ENCODE data around the gene SLC66A3.

SLC66A3 gene

GRCh38 chr2:11156396-11157075 lies 1.3 kb downstream of the SLC66A3 start:
- Histone ChIP-seq H3K4me3 (peak overlapping the region; percentile 68 to 77), H3K9me3 (no peaks in the 10 kb centered on the region), H3K4me1 (peaks cover 0 to 26% (median 19%) of the 10 kb centered on the region in 4 donors), H3K27ac (no peak overlapping the region), H3K27me3 (no peaks in the 10 kb centered on the region), H3K36me3 (peaks cover 1 to 8% (median 6%) of the 10 kb centered on the region in 3 donors)
- DNase-seq: no peak
- intact Hi-C loops (cut with DNase I; ENCODE audit: low total_unique reads): loop anchor here (10.0 kb wide), 1 partner anchor 712 kb away; the partner anchor contains the start of gene ODC1
- TF ChIP-seq, protein P1, sequence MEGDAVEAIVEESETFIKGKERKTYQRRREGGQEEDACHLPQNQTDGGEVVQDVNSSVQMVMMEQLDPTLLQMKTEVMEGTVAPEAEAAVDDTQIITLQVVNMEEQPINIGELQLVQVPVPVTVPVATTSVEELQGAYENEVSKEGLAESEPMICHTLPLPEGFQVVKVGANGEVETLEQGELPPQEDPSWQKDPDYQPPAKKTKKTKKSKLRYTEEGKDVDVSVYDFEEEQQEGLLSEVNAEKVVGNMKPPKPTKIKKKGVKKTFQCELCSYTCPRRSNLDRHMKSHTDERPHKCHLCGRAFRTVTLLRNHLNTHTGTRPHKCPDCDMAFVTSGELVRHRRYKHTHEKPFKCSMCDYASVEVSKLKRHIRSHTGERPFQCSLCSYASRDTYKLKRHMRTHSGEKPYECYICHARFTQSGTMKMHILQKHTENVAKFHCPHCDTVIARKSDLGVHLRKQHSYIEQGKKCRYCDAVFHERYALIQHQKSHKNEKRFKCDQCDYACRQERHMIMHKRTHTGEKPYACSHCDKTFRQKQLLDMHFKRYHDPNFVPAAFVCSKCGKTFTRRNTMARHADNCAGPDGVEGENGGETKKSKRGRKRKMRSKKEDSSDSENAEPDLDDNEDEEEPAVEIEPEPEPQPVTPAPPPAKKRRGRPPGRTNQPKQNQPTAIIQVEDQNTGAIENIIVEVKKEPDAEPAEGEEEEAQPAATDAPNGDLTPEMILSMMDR (IDR thresholded peaks at IDR 0.05): no peak

DNA sequence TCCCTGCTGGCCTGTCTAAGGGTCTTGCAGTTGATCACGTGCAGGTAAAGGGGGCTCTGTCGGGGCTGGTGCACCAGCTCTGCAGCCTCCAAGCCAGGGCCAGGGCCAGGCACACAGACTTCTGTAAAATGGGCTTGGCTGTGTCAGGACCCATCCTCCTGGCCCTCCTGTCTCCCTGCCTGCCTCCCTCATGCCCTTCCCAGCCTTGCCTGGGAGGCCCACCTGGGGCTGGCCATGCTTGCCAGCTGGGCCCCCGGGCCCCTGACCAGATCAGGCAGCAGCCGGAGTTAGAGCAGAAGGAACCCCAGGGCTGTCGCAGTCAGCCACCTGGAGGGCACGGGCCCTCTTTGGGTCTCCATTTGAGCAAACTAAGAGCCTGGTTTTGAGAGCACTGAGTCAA lies 2.0 kb downstream of the SLC66A3 start:
- no peaks in the 10 kb centered on the region for H3K9me3 ChIP-seq
- H3K4me3 ChIP-seq: no peak overlapping the region
- peaks cover 0 to 26% (median 19%) of the 10 kb centered on the region in 4 donors for H3K4me1 ChIP-seq
- intact Hi-C loops (cut with DNase I; ENCODE audit: low total_unique reads): loop anchor here (10.0 kb wide), 1 partner anchor 712 kb away; the partner anchor contains the start of gene ODC1
- TF ChIP-seq, protein P1 (IDR thresholded peaks at IDR 0.05): no peak
- DNase-seq: no peak
- peaks cover 6 to 14% (median 10%) of the 10 kb centered on the region in 3 donors for H3K36me3 ChIP-seq
- H3K27ac ChIP-seq: no peak overlapping the region
- no peaks in the 10 kb centered on the region for H3K27me3 ChIP-seq

DNA sequence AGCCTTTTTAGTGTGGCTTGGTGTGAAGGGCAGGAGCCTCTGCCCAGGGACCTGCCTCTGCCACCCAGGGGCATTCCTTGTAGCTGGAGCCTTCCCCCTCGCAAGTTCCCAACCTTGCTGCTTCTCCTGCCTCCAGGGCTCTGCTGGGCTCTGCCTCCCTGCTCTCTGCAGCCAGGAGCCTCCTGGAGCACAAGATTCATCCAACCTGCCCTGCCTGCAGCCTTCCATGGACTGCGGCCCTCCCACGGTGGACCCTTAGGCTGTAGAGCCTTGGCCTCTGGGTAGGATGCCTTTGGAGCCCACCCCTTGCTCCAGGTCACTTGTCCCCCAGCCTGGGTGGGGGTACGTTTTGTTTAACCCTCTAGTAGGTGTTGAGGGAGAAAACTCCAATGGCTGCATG lies 2.5 kb downstream of the SLC66A3 start:
- intact Hi-C loops (cut with DNase I; ENCODE audit: low total_unique reads): loop anchor here (10.0 kb wide), 1 partner anchor 713 kb away; the partner anchor contains the start of gene ODC1

GRCh38 chr2:11158916-11159573 lies 3.8 kb downstream of the SLC66A3 start:
- Histone ChIP-seq H3K27ac (no peak overlapping the region), H3K27me3 (no peaks in the 10 kb centered on the region), H3K4me1 (peaks cover 0 to 26% (median 19%) of the 10 kb centered on the region in 4 donors), H3K36me3 (peaks cover 6 to 14% (median 13%) of the 10 kb centered on the region in 3 donors), H3K9me3 (no peaks in the 10 kb centered on the region), H3K4me3 (no peak overlapping the region)
- no peak for DNase-seq
- intact Hi-C loops (cut with DNase I; ENCODE audit: low total_unique reads): loop anchor here (10.0 kb wide), 1 partner anchor 714 kb away; the partner anchor contains the start of gene ODC1
- TF ChIP-seq, protein P1 (IDR thresholded peaks at IDR 0.05): no peak

More for the DNA sequence above, 2.5 kb downstream of the SLC66A3 start:
- Histone ChIP-seq H3K27me3 (no peaks in the 10 kb centered on the region), H3K36me3 (peaks cover 6 to 14% (median 10%) of the 10 kb centered on the region in 3 donors), H3K9me3 (no peaks in the 10 kb centered on the region), H3K27ac (no peak overlapping the region), H3K4me3 (no peak overlapping the region), H3K4me1 (peaks cover 0 to 26% (median 19%) of the 10 kb centered on the region in 4 donors)
- DNase-seq: no peak
- TF ChIP-seq, protein P1 (IDR thresholded peaks at IDR 0.05): no peak

DNA sequence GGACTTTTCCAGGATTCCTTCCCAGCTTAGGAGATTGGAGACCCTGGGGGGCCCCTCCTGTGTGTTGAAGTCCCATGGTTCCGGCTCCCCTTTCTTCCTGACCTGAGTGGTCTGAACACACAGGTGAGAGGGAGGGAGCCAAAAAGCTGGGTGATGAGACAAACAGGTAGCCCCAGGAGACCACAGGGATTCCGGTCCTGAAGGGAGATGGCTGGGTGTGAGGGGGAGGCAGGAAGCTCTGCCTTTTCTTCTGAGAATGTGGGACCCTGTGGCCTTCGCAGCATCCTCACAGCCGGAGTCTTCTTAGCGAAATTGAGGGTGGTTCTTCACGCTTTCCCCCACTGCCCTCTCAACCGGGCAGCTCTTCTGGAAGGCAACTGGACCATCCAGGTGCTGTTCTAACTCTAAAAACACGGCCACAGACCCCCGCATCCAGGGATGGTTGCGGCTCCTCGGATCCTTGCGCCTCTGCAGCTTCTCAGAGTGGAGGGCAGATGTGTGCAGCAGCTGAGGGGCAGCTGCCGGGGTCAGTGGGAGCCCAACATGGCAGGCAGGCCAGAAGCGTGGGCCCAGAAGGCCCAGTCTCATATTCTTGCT lies 4.4 kb downstream of the SLC66A3 start:
- TF ChIP-seq, protein P1 (IDR thresholded peaks at IDR 0.05): no peak
- Histone ChIP-seq H3K4me3 (no peak overlapping the region), H3K36me3 (peaks cover 6 to 14% (median 14%) of the 10 kb centered on the region in 3 donors), H3K27me3 (no peaks in the 10 kb centered on the region), H3K27ac (no peak overlapping the region), H3K9me3 (no peaks in the 10 kb centered on the region), H3K4me1 (peaks cover 0 to 19% (median 14%) of the 10 kb centered on the region in 4 donors)
- intact Hi-C loops (cut with DNase I; ENCODE audit: low total_unique reads): loop anchor here (10.0 kb wide), 1 partner anchor 715 kb away; the partner anchor contains the start of gene ODC1
- no peak for DNase-seq
